Pericardium fibroblast (primary cell): ENCODE data around the gene CLN3. TPM values are rescaled to one million over a fixed set of nuclear protein-coding genes. Genes with fewer than 3 reads are reported as not detected.

ENCODE experiments used
- total RNA-seq: library from RNA; depleted of rRNA; stranded (reverse); fragments of >200 nt; gene quantifications from 2 replicates; pipeline ENCODE4 v1.2.3, GENCODE V29; 2015

Gene CLN3
- 14.4 and 22.2 TPM in 2 replicates for total RNA-seq

DNA sequence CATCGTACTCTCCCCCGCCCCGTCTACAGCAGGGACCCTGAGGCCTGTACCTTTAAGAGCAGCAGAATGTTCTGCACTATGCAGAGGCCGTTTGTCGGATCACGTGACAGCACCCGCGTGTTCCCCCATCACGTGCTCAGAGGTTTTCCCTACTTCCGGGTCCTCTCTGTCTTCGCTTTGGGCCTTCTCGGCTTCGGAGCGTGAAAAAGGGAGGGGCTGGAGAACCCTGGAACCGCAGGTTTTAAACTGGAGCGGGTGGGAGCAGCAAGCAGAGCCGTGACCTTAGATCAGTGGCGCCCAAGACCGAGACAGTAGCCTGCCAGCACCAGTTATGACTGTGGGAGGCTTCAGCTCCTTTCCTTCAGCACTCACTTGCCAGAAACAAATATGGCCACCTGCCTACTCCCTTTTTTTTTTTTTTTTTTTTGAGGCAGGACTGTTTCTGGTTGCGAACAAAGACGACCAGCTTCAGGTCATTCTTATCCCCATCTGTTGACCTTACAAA lies at the start of gene CLN3:
CLN3 (minus strand) TSS at position 105 of the 505 bp plus-strand sequence. CDS start 315 bp downstream, outside the sequence.

DNA sequence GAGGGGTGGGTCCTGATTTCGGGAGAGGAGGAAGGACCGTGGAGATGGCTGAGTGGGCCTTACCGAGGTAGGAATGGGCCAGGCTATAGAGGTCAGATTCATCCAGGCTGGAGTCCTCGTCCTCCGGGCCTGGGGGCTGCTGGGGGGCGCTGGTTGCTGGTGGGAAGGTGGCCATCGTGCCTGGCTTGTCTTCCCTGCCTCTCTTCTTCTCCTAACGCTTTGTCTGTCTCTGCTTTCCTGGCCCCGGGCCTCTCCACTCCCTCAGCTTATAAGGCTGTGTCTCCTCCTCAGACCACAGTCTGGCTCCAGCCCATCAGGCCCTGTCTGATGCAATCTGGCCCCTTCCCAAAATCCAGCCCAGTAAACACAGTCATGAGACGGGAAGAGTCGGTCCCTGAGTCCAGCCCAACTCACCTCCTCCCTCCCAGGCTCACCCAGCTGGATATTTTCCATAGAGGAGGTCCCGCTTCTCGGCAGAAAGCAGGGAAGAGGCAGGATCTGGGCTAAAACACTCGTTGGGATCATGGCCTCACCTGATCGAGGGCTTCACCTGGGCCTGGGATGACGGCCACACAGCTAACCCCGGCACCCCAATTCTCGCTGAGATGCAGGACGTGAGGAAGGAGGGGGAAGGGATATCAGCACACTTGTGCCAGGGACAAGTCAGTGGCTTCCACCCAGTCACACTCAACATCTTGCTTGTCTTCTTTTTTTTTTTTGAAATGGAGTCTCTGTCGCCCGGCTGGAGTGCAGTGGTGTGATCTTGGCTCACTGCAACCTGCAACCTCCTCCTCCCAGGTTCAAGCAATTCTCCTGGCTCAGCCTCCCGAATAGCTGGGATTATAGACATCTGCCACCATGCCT lies 47.1 kb upstream of the CLN3 start, which contains the start of gene NUPR1:
NUPR1 (minus strand) TSS at position 242 of the 864 bp plus-strand sequence; CDS start at position 175, 67 bp downstream.

DNA sequence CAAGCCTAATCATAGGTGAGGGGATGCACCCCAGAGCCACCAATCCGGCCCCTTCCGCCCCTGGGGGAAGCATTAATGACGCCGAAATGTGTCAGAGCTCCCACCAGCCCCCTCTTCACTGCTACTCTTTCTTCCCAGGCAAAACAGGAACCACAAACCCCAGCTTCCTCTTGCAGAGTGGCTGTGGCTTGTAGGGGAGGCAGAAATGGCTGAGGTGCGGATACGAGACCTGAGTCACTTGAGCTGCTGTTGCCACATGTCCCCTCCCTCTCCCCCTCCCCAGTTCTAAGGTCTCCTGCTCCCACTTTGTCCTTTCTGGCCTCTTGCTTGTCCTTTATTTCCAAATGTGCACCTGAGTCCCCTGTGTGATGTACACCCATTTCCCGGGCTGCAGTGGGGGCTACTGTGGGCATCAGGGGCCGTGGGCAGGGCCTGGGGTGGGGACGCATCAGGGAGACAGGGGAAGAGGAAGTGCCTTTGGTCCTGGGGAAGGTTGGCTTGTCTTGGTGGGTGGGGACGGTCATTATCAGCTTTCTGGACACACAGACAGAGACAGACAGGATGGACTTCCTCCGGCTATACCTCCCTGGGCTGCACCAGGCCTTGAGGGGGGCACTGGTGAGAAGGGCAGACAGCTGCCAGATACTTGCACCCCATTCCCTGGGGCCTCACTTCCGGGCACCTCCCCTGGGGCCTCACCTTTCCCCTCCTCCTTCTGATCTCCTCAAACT lies 2.4 kb upstream of the CLN3 start, which contains the start of gene APOBR:
APOBR (plus strand) TSS at position 523 of the 731 bp plus-strand sequence; CDS start at position 562, 39 bp downstream.

Other genes starting within 250 kb of the CLN3 start
- gene SBK1, start 199.5 kb downstream of the CLN3 start, total RNA-seq: not detected in 2 replicates
- gene NPIPB6, start 128.6 kb downstream of the CLN3 start, total RNA-seq: under 0.01 and 0.09 TPM in 2 replicates
- 58.1 and 103 TPM in 2 replicates for gene EIF3CL, start 88.2 kb downstream of the CLN3 start, total RNA-seq
- not detected in 2 replicates for gene NPIPB7, start 19.7 kb downstream of the CLN3 start, total RNA-seq
- not detected in 2 replicates for gene APOBR, start 2.6 kb upstream of the CLN3 start, total RNA-seq
- gene IL27, start 14.8 kb upstream of the CLN3 start, total RNA-seq: not detected in 2 replicates
- 58.2 and 72.5 TPM in 2 replicates for gene NUPR1, start 46.9 kb upstream of the CLN3 start, total RNA-seq
- gene SGF29, start 61.8 kb upstream of the CLN3 start, total RNA-seq: 14.9 and 24.1 TPM in 2 replicates
- gene SULT1A2, start 105.0 kb upstream of the CLN3 start, total RNA-seq: 2.8 TPM in 1 of 2 replicates, not detected in the other
- 10.6 and 47.4 TPM in 2 replicates for gene SULT1A1, start 118.0 kb upstream of the CLN3 start, total RNA-seq
- not detected in 2 replicates for gene NPIPB8, start 146.0 kb upstream of the CLN3 start, total RNA-seq
- gene EIF3C, start 219.4 kb upstream of the CLN3 start, total RNA-seq: 151 and 166 TPM in 2 replicates